Suprapubic skin (tissue), 3 donors: Measurements from ENCODE around the gene RPLP2.

ENCODE experiments used
- CTCF ChIP-seq, 2 donors: fragments of 200-600 bp in 1 of 2; fragments of 450-650 bp in 1 of 2; sonication (generic) in 1 of 2; IDR thresholded peaks; one replicate each; pipeline ENCODE4 v1.5.1; 2016 to 2019; ENCODE audit warnings: antibody characterized with exemption in 2 of 2, mild to moderate bottlenecking in 1 of 2, moderate library complexity in 1 of 2
- POLR2AphosphoS5 ChIP-seq, 3 donors: sonication (generic); formaldehyde crosslinking; IDR thresholded peaks; one replicate each; pipeline ENCODE4 v1.6.1; 2017; ENCODE audit warnings: antibody characterized with exemption in 3 of 3

GRCh38 chr11:804599-804964, 5.2 kb upstream of the RPLP2 start:
- TF ChIP-seq CTCF (IDR thresholded peaks at IDR 0.05) (no peak), POLR2AphosphoS5 (IDR thresholded peaks at IDR 0.05) (no peak)
